ENCODE results near the gene CREB3L1. TPM values are rescaled to one million over a fixed set of nuclear protein-coding genes. Genes with fewer than 3 reads are reported as not detected.

CREB3L1 gene
- total and polyA plus RNA-seq, 5 donors, result 9.7 to 18.8 (median 15.2) TPM

DNA sequence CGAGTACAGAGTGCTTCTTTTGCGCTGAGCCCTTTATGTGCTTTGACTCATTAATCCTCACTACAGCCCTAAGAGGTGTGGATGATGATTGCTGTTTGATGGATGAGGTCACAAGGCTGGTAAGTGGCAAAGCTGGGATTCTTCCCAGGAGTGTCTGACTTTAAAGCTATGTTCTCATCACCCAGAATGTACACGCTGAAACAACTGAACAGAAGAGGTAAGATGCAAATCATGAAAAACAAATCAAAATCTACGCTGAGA is 37.7 kb upstream of the CREB3L1 start:
- Histone ChIP-seq H3K9me3 (ENCODE audit: control insufficient read depth, low read length) (no peaks in the 10 kb centered on the region), H3K27me3 (ENCODE audit: control insufficient read depth, insufficient read depth) (no peaks in the 10 kb centered on the region), H3K4me3 (ENCODE audit: low read length) (no peak overlapping the region), H3K4me1 (ENCODE audit: control insufficient read depth, insufficient read depth, low read length) (peaks cover 8% of the 10 kb centered on the region), H3K27ac (ENCODE audit: low read length) (peak overlapping the region; percentile 93)
- DNase-seq, result no peak
- peak in 1 of 2 donors; percentile 3 for ATAC-seq
- WGBS, result 61% methylated on average over 4 of the region's 4 CpGs
- intact Hi-C loops (cut with DNase I), result loop anchor here (2.0 to 5.0 kb wide), 4 partner anchors 58 to 119 kb away; partner anchors contain the start of gene PHF21A (in 1 of the 4)

DNA sequence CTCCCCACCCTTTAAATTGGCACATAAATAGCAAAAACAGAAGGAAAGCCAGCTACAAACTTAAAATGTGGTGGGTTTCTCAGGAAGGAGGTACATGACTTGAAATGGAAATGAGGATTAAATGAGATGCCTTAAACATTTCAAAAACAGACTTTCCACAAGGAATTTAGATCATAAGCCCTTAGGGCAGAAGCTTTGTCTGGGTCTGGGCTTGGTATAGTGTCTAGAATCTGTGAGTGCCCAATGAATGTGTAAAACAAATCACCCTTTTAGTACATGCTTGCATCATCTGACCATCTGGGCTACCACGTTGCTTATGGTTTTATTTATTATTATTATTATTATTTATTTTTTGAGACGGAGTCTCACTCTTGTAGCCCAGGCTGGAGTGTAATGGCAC is 37.1 kb upstream of the CREB3L1 start:
- Histone ChIP-seq H3K4me1 (ENCODE audit: control insufficient read depth, insufficient read depth, low read length) (peaks cover 8% of the 10 kb centered on the region), H3K9me3 (ENCODE audit: control insufficient read depth, low read length) (no peaks in the 10 kb centered on the region), H3K27ac (ENCODE audit: low read length) (no peak overlapping the region), H3K4me3 (ENCODE audit: low read length) (no peak overlapping the region), H3K27me3 (ENCODE audit: control insufficient read depth, insufficient read depth) (no peaks in the 10 kb centered on the region)
- no peak for DNase-seq
- 90% methylated on average over 2 of the region's 2 CpGs for WGBS
- ATAC-seq, result no peak
- intact Hi-C loops (cut with DNase I), result loop anchor here in 1 of 4 donors (5.0 kb wide), 1 partner anchor 57 kb away; no protein-coding TSS in a partner anchor

DNA sequence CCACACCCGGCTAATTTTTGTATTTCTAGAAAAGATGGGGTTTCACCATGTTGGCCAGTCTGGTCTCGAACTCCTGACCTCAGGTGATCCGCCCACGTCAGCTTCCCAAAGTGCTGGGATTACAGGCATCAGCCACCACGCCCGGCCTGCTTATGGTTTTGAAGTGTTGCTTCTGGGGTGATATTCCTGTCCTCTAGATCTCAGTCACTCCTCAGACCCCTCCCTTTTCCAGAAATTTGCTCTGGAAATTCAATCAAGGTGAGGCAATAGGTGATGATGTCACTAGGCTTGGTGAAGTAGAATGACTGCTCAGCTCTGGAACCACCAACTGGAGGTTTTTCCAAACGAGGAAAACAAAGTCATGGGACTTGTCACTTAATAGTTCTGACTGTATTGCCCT is 36.6 kb upstream of the CREB3L1 start:
- Histone ChIP-seq H3K4me3 (ENCODE audit: low read length) (no peak overlapping the region), H3K27me3 (ENCODE audit: control insufficient read depth, insufficient read depth) (no peaks in the 10 kb centered on the region), H3K4me1 (ENCODE audit: control insufficient read depth, insufficient read depth, low read length) (peaks cover 8% of the 10 kb centered on the region), H3K27ac (ENCODE audit: low read length) (no peak overlapping the region), H3K9me3 (ENCODE audit: control insufficient read depth, low read length) (no peaks in the 10 kb centered on the region)
- ATAC-seq (no peak), DNase-seq (no peak)
- 89% methylated on average over 7 of the region's 7 CpGs for WGBS
- intact Hi-C loops (cut with DNase I), result loop anchor here in 1 of 4 donors (5.0 kb wide), 1 partner anchor 56 kb away; no protein-coding TSS in a partner anchor

GRCh38 chr11:46242041-46242951 is 35.2 kb upstream of the CREB3L1 start:
- H3K9me3 ChIP-seq (ENCODE audit: control insufficient read depth, low read length), result no peaks in the 10 kb centered on the region
- intact Hi-C loops (cut with DNase I), result loop anchor here in 2 of 4 donors (2.0 to 5.0 kb wide), 2 partner anchors 55 to 67 kb away; no protein-coding TSS in a partner anchor
- peaks cover 8% of the 10 kb centered on the region for H3K4me1 ChIP-seq (ENCODE audit: control insufficient read depth, insufficient read depth, low read length)
- WGBS, result 63% methylated on average over 9 of the region's 9 CpGs
- no peak for DNase-seq
- no peak overlapping the region for H3K4me3 ChIP-seq (ENCODE audit: low read length)
- H3K27ac ChIP-seq (ENCODE audit: low read length), result peak overlapping the region; percentile 97
- ATAC-seq, result no peak
- no peaks in the 10 kb centered on the region for H3K27me3 ChIP-seq (ENCODE audit: control insufficient read depth, insufficient read depth)

- intact Hi-C loops (cut with DNase I), result loop anchor here in 2 of 4 donors (2.0 to 5.0 kb wide), 2 partner anchors 54 to 66 kb away; no protein-coding TSS in a partner anchor
Observed at GRCh38 chr11:46242952-46243795, 34.3 kb upstream of the CREB3L1 start.

GRCh38 chr11:46243796-46244109 is 33.7 kb upstream of the CREB3L1 start:
- Histone ChIP-seq H3K9me3 (ENCODE audit: control insufficient read depth, low read length) (no peaks in the 10 kb centered on the region), H3K27ac (ENCODE audit: low read length) (peak overlapping the region; percentile 97), H3K4me1 (ENCODE audit: control insufficient read depth, insufficient read depth, low read length) (peaks cover 8% of the 10 kb centered on the region), H3K27me3 (ENCODE audit: control insufficient read depth, insufficient read depth) (no peaks in the 10 kb centered on the region), H3K4me3 (ENCODE audit: low read length) (peak overlapping the region; percentile 64)
- DNase-seq (no peak), ATAC-seq (no peak)
- intact Hi-C loops (cut with DNase I), result loop anchor here in 2 of 4 donors (2.0 to 5.0 kb wide), 2 partner anchors 54 to 65 kb away; no protein-coding TSS in a partner anchor
- 29% methylated on average over 8 of the region's 8 CpGs for WGBS

More at GRCh38 chr11:46242952-46243795, 34.3 kb upstream of the CREB3L1 start:
- H3K9me3 ChIP-seq (ENCODE audit: control insufficient read depth, low read length), result no peaks in the 10 kb centered on the region
- H3K27ac ChIP-seq (ENCODE audit: low read length), result peak overlapping the region; percentile 97
- peaks cover 8% of the 10 kb centered on the region for H3K4me1 ChIP-seq (ENCODE audit: control insufficient read depth, insufficient read depth, low read length)
- WGBS, result under 1% methylated on average over 46 of the region's 46 CpGs
- H3K27me3 ChIP-seq (ENCODE audit: control insufficient read depth, insufficient read depth), result no peaks in the 10 kb centered on the region
- H3K4me3 ChIP-seq (ENCODE audit: low read length), result peak overlapping the region; percentile 64
- DNase-seq (peak; percentile 95 to 98 (median 98)), ATAC-seq (peak; percentile 86 to 93)

- ATAC-seq, result no peak
- no peak for DNase-seq
- H3K4me1 ChIP-seq (ENCODE audit: control insufficient read depth, insufficient read depth, low read length), result peaks cover 5% of the 10 kb centered on the region
- WGBS, result 87% methylated on average over 1 of the region's 1 CpG
- no peaks in the 10 kb centered on the region for H3K9me3 ChIP-seq (ENCODE audit: control insufficient read depth, low read length)
- no peaks in the 10 kb centered on the region for H3K27me3 ChIP-seq (ENCODE audit: control insufficient read depth, insufficient read depth)
- H3K4me3 ChIP-seq (ENCODE audit: low read length), result no peak overlapping the region
- intact Hi-C loops (cut with DNase I), result loop anchor here in 1 of 4 donors (5.0 kb wide), 1 partner anchor 61 kb away; no protein-coding TSS in a partner anchor
- no peak overlapping the region for H3K27ac ChIP-seq (ENCODE audit: low read length)
Observed at GRCh38 chr11:46246521-46246920, 30.9 kb upstream of the CREB3L1 start.

GRCh38 chr11:46247090-46247489 is 30.4 kb upstream of the CREB3L1 start:
- H3K27me3 ChIP-seq (ENCODE audit: control insufficient read depth, insufficient read depth), result no peaks in the 10 kb centered on the region
- intact Hi-C loops (cut with DNase I), result loop anchor here in 1 of 4 donors (5.0 kb wide), 1 partner anchor 60 kb away; no protein-coding TSS in a partner anchor
- H3K4me1 ChIP-seq (ENCODE audit: control insufficient read depth, insufficient read depth, low read length), result peaks cover 5% of the 10 kb centered on the region
- no peak overlapping the region for H3K27ac ChIP-seq (ENCODE audit: low read length)
- no peak overlapping the region for H3K4me3 ChIP-seq (ENCODE audit: low read length)
- 90% methylated on average over 9 of the region's 9 CpGs for WGBS
- DNase-seq, result no peak
- H3K9me3 ChIP-seq (ENCODE audit: control insufficient read depth, low read length), result no peaks in the 10 kb centered on the region
- ATAC-seq, result no peak

- Histone ChIP-seq H3K9me3 (ENCODE audit: control insufficient read depth, low read length) (no peaks in the 10 kb centered on the region), H3K4me1 (ENCODE audit: control insufficient read depth, insufficient read depth, low read length) (peaks cover 3% of the 10 kb centered on the region), H3K27me3 (ENCODE audit: control insufficient read depth, insufficient read depth) (no peaks in the 10 kb centered on the region), H3K27ac (ENCODE audit: low read length) (no peak overlapping the region), H3K4me3 (ENCODE audit: low read length) (no peak overlapping the region)
- WGBS, result 74% methylated on average over 4 of the region's 4 CpGs
- intact Hi-C loops (cut with DNase I), result loop anchor here in 1 of 4 donors (5.0 kb wide), 1 partner anchor 60 kb away; no protein-coding TSS in a partner anchor
- no peak for DNase-seq
- ATAC-seq, result no peak
Observed at GRCh38 chr11:46247659-46248058, 29.8 kb upstream of the CREB3L1 start.

- Histone ChIP-seq H3K4me1 (ENCODE audit: control insufficient read depth, insufficient read depth, low read length) (no peaks in the 10 kb centered on the region), H3K9me3 (ENCODE audit: control insufficient read depth, low read length) (no peaks in the 10 kb centered on the region), H3K27ac (ENCODE audit: low read length) (no peak overlapping the region), H3K4me3 (ENCODE audit: low read length) (no peak overlapping the region), H3K27me3 (ENCODE audit: control insufficient read depth, insufficient read depth) (no peaks in the 10 kb centered on the region)
- no peak for ATAC-seq
- DNase-seq, result no peak
- intact Hi-C loops (cut with DNase I), result loop anchor here in 1 of 4 donors (5.0 kb wide), 1 partner anchor 59 kb away; no protein-coding TSS in a partner anchor
- 87% methylated on average over 19 of the region's 19 CpGs for WGBS
Observed at GRCh38 chr11:46248289-46249102, 29.0 kb upstream of the CREB3L1 start.

All from right cardiac atrium (tissue), 5 donors.